ENCODE results near the gene C9.

GRCh38 chr5:39331861-39332381 is 32.4 kb downstream of the C9 start:
- TF ChIP-seq POLR2AphosphoS5 (IDR thresholded peaks at IDR 0.05; ENCODE audit: low read depth, low read length) = no peak
- TF ChIP-seq REST (IDR thresholded peaks at IDR 0.05; ENCODE audit: insufficient read depth in 1 of 2, low read depth in 2 of 2, low read length in 2 of 2) = no peak
- TF ChIP-seq SIN3A (IDR thresholded peaks at IDR 0.05; ENCODE audit: borderline replicate concordance, insufficient read depth, low read length) = no peak
- TF ChIP-seq FOXP2 (optimal IDR thresholded peaks at IDR 0.05; ENCODE audit: borderline replicate concordance, extremely low read depth, extremely low read length, insufficient read depth) = no peak

Data from PFSK-1 (cell line).